ENCODE measurements around the gene TNFSF11.

DNA sequence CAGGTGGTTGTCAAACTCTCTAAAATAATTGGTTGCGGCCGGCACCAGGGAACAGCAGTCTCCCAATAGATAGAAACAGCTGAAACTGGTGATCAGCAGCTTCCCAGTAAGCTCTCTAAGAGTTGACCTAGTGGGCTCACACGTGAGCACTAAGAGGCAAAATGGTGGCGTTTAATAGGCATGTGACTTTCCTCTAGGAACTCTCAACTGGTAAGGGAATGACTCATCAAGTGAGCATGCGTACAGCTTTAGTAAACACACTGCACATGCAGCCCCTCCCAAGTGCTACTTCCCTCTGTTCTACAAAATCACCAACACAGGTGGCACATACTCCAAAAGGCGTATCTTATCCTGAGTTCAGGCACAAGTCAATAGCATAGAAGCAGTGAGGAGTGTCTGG, 41.7 kb downstream of the TNFSF11 start:
- TF ChIP-seq POLR2A (IDR thresholded peaks at IDR 0.05), result no peak
- TF ChIP-seq, protein P1, sequence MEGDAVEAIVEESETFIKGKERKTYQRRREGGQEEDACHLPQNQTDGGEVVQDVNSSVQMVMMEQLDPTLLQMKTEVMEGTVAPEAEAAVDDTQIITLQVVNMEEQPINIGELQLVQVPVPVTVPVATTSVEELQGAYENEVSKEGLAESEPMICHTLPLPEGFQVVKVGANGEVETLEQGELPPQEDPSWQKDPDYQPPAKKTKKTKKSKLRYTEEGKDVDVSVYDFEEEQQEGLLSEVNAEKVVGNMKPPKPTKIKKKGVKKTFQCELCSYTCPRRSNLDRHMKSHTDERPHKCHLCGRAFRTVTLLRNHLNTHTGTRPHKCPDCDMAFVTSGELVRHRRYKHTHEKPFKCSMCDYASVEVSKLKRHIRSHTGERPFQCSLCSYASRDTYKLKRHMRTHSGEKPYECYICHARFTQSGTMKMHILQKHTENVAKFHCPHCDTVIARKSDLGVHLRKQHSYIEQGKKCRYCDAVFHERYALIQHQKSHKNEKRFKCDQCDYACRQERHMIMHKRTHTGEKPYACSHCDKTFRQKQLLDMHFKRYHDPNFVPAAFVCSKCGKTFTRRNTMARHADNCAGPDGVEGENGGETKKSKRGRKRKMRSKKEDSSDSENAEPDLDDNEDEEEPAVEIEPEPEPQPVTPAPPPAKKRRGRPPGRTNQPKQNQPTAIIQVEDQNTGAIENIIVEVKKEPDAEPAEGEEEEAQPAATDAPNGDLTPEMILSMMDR (IDR thresholded peaks at IDR 0.05), result no peak

Measured in body of pancreas (tissue), 4 donors.